ENCODE data around the gene UNC13D.
"Not testable (repeated sequence)": the region's sequence is repeated elsewhere in the genome, so short reads cannot be mapped to it uniquely, and the experiment has no call there.

Gene UNC13D

GRCh38 chr17:75874323-75875181, 30.3 kb upstream of the UNC13D start:
- no peak for DNase-seq (ENCODE audit: low read depth in 2 of 2)

- DNase-seq (ENCODE audit: low read depth in 2 of 2) = no peak
These were observed 29.6 kb upstream of the UNC13D start for GRCh38 chr17:75873587-75874322.

GRCh38 chr17:75872434-75873351, 28.5 kb upstream of the UNC13D start:
- no peak for DNase-seq (ENCODE audit: low read depth in 2 of 2)

- DNase-seq (ENCODE audit: low read depth in 2 of 2) = not testable (repeated sequence)
These were observed 26.0 kb upstream of the UNC13D start for GRCh38 chr17:75870228-75870627.

GRCh38 chr17:75869282-75870141, 25.3 kb upstream of the UNC13D start:
- no peak for DNase-seq (ENCODE audit: low read depth in 2 of 2)

- not testable (repeated sequence) for DNase-seq (ENCODE audit: low read depth in 2 of 2)
These were observed 24.6 kb upstream of the UNC13D start for GRCh38 chr17:75868730-75869281.

GRCh38 chr17:75865404-75866188, 21.4 kb upstream of the UNC13D start:
- not testable (repeated sequence) for DNase-seq (ENCODE audit: low read depth in 2 of 2)

- not testable (repeated sequence) for DNase-seq (ENCODE audit: low read depth in 2 of 2)
These were observed 20.7 kb upstream of the UNC13D start for GRCh38 chr17:75864887-75865286.

- no peak for DNase-seq (ENCODE audit: low read depth in 2 of 2)
These were observed 20.3 kb upstream of the UNC13D start for GRCh38 chr17:75864448-75864871.

GRCh38 chr17:75861927-75862317, 17.7 kb upstream of the UNC13D start:
- DNase-seq (ENCODE audit: low read depth in 2 of 2) = no peak

- DNase-seq (ENCODE audit: low read depth in 2 of 2) = not testable (repeated sequence)
These were observed 15.2 kb upstream of the UNC13D start for GRCh38 chr17:75859358-75859757.

GRCh38 chr17:75856062-75856756, 12.0 kb upstream of the UNC13D start:
- DNase-seq (ENCODE audit: low read depth in 2 of 2) = no peak

- peak; percentile 92 to 96 for DNase-seq (ENCODE audit: low read depth in 2 of 2)
These were observed 11.3 kb upstream of the UNC13D start, which contains the start of gene WBP2 for GRCh38 chr17:75855310-75856061. TSS of gene WBP2 (minus strand) at chr17:75855335. CDS start at chr17:75855297, 38 bp downstream.

GRCh38 chr17:75854881-75855309, 10.7 kb upstream of the UNC13D start:
- DNase-seq (ENCODE audit: low read depth in 2 of 2) = no peak

- no peak for DNase-seq (ENCODE audit: low read depth in 2 of 2)
These were observed 10.0 kb upstream of the UNC13D start for GRCh38 chr17:75854101-75854748.

GRCh38 chr17:75853433-75853832, 9.2 kb upstream of the UNC13D start:
- no peak for DNase-seq (ENCODE audit: low read depth in 2 of 2)

GRCh38 chr17:75851693-75851991, 7.4 kb upstream of the UNC13D start:
- DNase-seq (ENCODE audit: low read depth in 2 of 2) = not testable (repeated sequence)
